B cell (primary cell): ENCODE results near the gene HEXIM1. TPM values are rescaled to one million over a fixed set of nuclear protein-coding genes. Genes with fewer than 3 reads are reported as not detected.
A peak's percentile ranks its signal among the peaks of the same experiment; 100 is the strongest.

Source experiments
- ATAC-seq: fragments of 200-7000 bp; cut with Tn5 transposase; one replicate; pipeline ENCODE4 v1.10.0; 2021; ENCODE audit warnings: low read depth, mild to moderate bottlenecking, moderate number of reproducible peaks, moderate library complexity
- CTCF ChIA-PET: fragments of 350-600 bp; sonication (Branson Sonifier 250); formaldehyde crosslinking; loops from one replicate; lab custom pipeline; 2021; ENCODE audit warnings: antibody characterized with exemption, inconsistent platforms; lab: Charles Lee
- POLR2A ChIA-PET: fragments of 350-600 bp; sonication (Branson Sonifier 250); formaldehyde crosslinking; loops from one replicate; lab custom pipeline; 2021; ENCODE audit warnings: antibody characterized with exemption; lab: Charles Lee
- DNase-seq: peaks from one replicate; pipeline ENCODE4 v3.0.0; 2013
- H2AFZ ChIP-seq: 2 replicates; pipeline ENCODE4 v1.6.1; 2012; ENCODE audit warnings: mild to moderate bottlenecking, low read depth, low read length; ENCODE audit not compliant: insufficient read depth, poor library complexity, severe bottlenecking
- H3K27ac ChIP-seq, 2 donors: 1 replicate in 1 of 2; 2 replicates in 1 of 2; pipeline ENCODE4 v1.5.1; 2012 to 2013; ENCODE audit warnings: low read length in 2 of 2, mild to moderate bottlenecking in 2 of 2, moderate library complexity in 1 of 2
- H3K27me3 ChIP-seq, 4 experiments: fragments of 200-600 bp in 1 of 4; sonication (generic) in 1 of 4; replicated peaks in 1 of 4; 1 replicate in 2 of 4; 2 replicates in 2 of 4; pipeline versions ENCODE4 v1.6.1 to v1.7.0; 2013 to 2016; ENCODE audit warnings: low read length in 3 of 4, mild to moderate bottlenecking in 2 of 4, mixed read lengths in 1 of 4, moderate library complexity in 1 of 4; ENCODE audit not compliant: insufficient read depth in 4 of 4, control insufficient read depth in 3 of 4; ENCODE audit errors: control extremely low read depth in 1 of 4
- H3K36me3 ChIP-seq, 2 experiments: replicated peaks in 1 of 2; 1 replicate in 1 of 2; 2 replicates in 1 of 2; pipeline versions ENCODE4 v1.6.1 to v1.7.1; 2013; ENCODE audit warnings: low read length in 1 of 2; ENCODE audit not compliant: insufficient read depth in 2 of 2, control insufficient read depth in 1 of 2; ENCODE audit errors: control extremely low read depth in 1 of 2, extremely low read depth in 1 of 2
- H3K4me1 ChIP-seq, 2 donors: fragments of 200-600 bp in 1 of 2; sonication (generic) in 1 of 2; 1 replicate in 1 of 2; 2 replicates in 1 of 2; pipeline versions ENCODE4 v1.5.1 to v1.6.1; 2013 to 2017; ENCODE audit warnings: low read length in 2 of 2; ENCODE audit not compliant: control insufficient read depth in 2 of 2, insufficient read depth in 2 of 2
- H3K4me2 ChIP-seq: replicated peaks from 2 replicates; pipeline ENCODE3; 2012; ENCODE audit warnings: mild to moderate bottlenecking, low read depth, low read length; ENCODE audit not compliant: poor library complexity, severe bottlenecking
- H3K4me3 ChIP-seq, 5 experiments: fragments of 200-600 bp in 1 of 5; sonication (generic) in 1 of 5; 1 replicate in 3 of 5; 2 replicates in 2 of 5; pipeline versions ENCODE4 v1.5.1 to v1.7.0; 2011 to 2016; ENCODE audit warnings: low read length in 4 of 5, mild to moderate bottlenecking in 4 of 5, low read depth in 2 of 5, control low read depth in 1 of 5, moderate library complexity in 1 of 5; ENCODE audit not compliant: insufficient read depth in 1 of 5; ENCODE audit errors: control extremely low read depth in 1 of 5, extremely low read depth in 1 of 5
- H3K79me2 ChIP-seq: fragments of 200-600 bp; sonication (generic); one replicate; pipeline ENCODE4 v1.6.0; 2016; ENCODE audit warnings: low read length; ENCODE audit not compliant: control insufficient read depth, insufficient read depth
- H3K9ac ChIP-seq: fragments of 200-600 bp; sonication (generic); 2 replicates; pipeline ENCODE4 v1.6.1; 2017; ENCODE audit warnings: mild to moderate bottlenecking, low read length, moderate library complexity
- H3K9me3 ChIP-seq, 3 donors: one replicate each; pipeline versions ENCODE4 v1.6.1 to v1.7.1; 2013; ENCODE audit warnings: low read length in 2 of 3; ENCODE audit not compliant: control insufficient read depth in 2 of 3, insufficient read depth in 1 of 3; ENCODE audit errors: control extremely low read depth in 1 of 3
- H4K20me1 ChIP-seq: 2 replicates; pipeline ENCODE4 v1.6.0; 2012; ENCODE audit warnings: mild to moderate bottlenecking, low read length; ENCODE audit not compliant: insufficient read depth, control insufficient read depth, poor library complexity, severe bottlenecking
- H3K27ac Mint-ChIP-seq: one replicate; pipeline ENCODE4 v1.8.0; 2021; ENCODE audit warnings: mixed read lengths
- H3K27me3 Mint-ChIP-seq: one replicate; pipeline ENCODE4 v1.8.0; 2021; ENCODE audit warnings: mixed read lengths
- H3K4me1 Mint-ChIP-seq: one replicate; pipeline ENCODE4 v1.8.0; 2021; ENCODE audit warnings: mixed read lengths
- H3K4me3 Mint-ChIP-seq: one replicate; pipeline ENCODE4 v1.8.0; 2021; ENCODE audit warnings: mixed read lengths
- H3K9me3 Mint-ChIP-seq: one replicate; pipeline ENCODE4 v1.8.0; 2022; ENCODE audit warnings: mixed read lengths; ENCODE audit not compliant: insufficient read depth
- CTCF ChIP-seq: fragments of 200-600 bp; IDR thresholded peaks from one replicate; pipeline ENCODE4 v1.8.0; 2022; ENCODE audit warnings: antibody characterized with exemption, mild to moderate bottlenecking
- EZH2 ChIP-seq: IDR thresholded peaks from 2 replicates; pipeline ENCODE4 v1.6.1; 2012; ENCODE audit warnings: borderline replicate concordance, low read depth, mild to moderate bottlenecking, moderate library complexity, low read length; ENCODE audit not compliant: insufficient read depth, poor library complexity, severe bottlenecking
- WGBS: methylation state at CpG from one replicate; pipeline ENCODE4 v1.1.5; 2013; ENCODE audit warnings: missing lambda C conversion rate; ENCODE audit not compliant: insufficient coverage; 5-methylcytosine and 5-hydroxymethylcytosine counted together
- intact Hi-C: fragments of 100-400 bp; cut with micrococcal nuclease; formaldehyde crosslinking; loops from one replicate; pipeline ENCODE4 v1.10.0; 2022
- polyA plus RNA-seq: library from polyadenylated mRNA; depleted of rRNA; stranded (reverse); fragments of >200 nt; gene quantifications from 2 replicates; pipeline ENCODE4 v1.2.3, GENCODE V29; 2012
- total RNA-seq, 2 donors: library from RNA; stranded (reverse); fragments of 120-200 nt in 1 of 2; gene quantifications; 1 replicate in 1 of 2; 2 replicates in 1 of 2; pipeline versions ENCODE4 v1.2.3 to v1.2.4, GENCODE V29; 2013 to 2022

HEXIM1 gene
- total and polyA plus RNA-seq, 2 donors (not counting 1 experiment from before 2014, with no cell fraction given) = 23.7 to 48.9 TPM

GRCh38 chr17:45135192-45135977, 12.9 kb upstream of the HEXIM1 start, which contains the start of gene ACBD4:
ACBD4 (plus strand) TSS chr17:45135687; CDS start chr17:45136145, 458 bp downstream.
- Histone ChIP-seq H3K4me1 (peaks cover 17 to 24% of the 10 kb centered on the region in 2 donors), H3K4me2 (peak within 1 kb of the TSS; percentile 86), H3K27ac (peak within 1 kb of the TSS; percentile 54 to 76), H3K9me3 (no peaks in the 10 kb centered on the region), H3K9ac (peak within 1 kb of the TSS; percentile 87), H3K79me2 (peaks cover 18% of the 10 kb centered on the region), H3K36me3 (peaks cover 0 to 12% of the 10 kb centered on the region in 2 experiments), H2AFZ (peak within 1 kb of the TSS; percentile 90), H4K20me1 (no peaks in the 10 kb centered on the region), H3K4me3 (peak within 1 kb of the TSS; percentile 35 to 96 (median 90)), H3K27me3 (peaks cover 0 to 10% (median 0%) of the 10 kb centered on the region in 4 experiments)
- WGBS = 5% methylated on average over 35 of the region's 40 CpGs
- Mint-ChIP-seq H3K27ac (peak within 1 kb of the TSS; percentile 87), H3K4me1 (peaks cover 20% of the 10 kb centered on the region), H3K27me3 (peaks cover 4% of the 10 kb centered on the region), H3K9me3 (no peaks in the 10 kb centered on the region), H3K4me3 (peak within 1 kb of the TSS; percentile 95)
- TF ChIP-seq CTCF = peak; percentile 100
- TF ChIP-seq EZH2 = no peak
- DNase-seq (peak; percentile 98), ATAC-seq (peak; percentile 83)
- ChIA-PET CTCF (interaction anchor here (0.6 to 10.2 kb wide), 46 partner anchors 9 to 360 kb away, joined by 3 to 242 read pairs (median 6); partner anchors contain the start of genes FMNL1, HEXIM1, HEXIM2 and MAP3K14), POLR2A (interaction anchor here (0.6 to 2.3 kb wide), 14 partner anchors 9 to 914 kb away, joined by 3 to 36 read pairs (median 6); partner anchors contain the start of genes FMNL1, HEXIM1, HEXIM2 and NMT1)
- intact Hi-C loops = loop anchor here (1.0 to 2.0 kb wide), 7 partner anchors 13 to 188 kb away; partner anchors contain the start of genes HEXIM1, HEXIM2, KIF18B and NMT1
